ENCODE measurements around the gene GPS1. TPM values are rescaled to one million over a fixed set of nuclear protein-coding genes. Genes with fewer than 3 reads are reported as not detected.

The GPS1 gene
- total and polyA plus RNA-seq, 9 of the 15 experiments (the other 6 are each of a cell fraction or from before 2014, with no cell fraction given), result 3.1 to 167 (median 69.9) TPM

DNA sequence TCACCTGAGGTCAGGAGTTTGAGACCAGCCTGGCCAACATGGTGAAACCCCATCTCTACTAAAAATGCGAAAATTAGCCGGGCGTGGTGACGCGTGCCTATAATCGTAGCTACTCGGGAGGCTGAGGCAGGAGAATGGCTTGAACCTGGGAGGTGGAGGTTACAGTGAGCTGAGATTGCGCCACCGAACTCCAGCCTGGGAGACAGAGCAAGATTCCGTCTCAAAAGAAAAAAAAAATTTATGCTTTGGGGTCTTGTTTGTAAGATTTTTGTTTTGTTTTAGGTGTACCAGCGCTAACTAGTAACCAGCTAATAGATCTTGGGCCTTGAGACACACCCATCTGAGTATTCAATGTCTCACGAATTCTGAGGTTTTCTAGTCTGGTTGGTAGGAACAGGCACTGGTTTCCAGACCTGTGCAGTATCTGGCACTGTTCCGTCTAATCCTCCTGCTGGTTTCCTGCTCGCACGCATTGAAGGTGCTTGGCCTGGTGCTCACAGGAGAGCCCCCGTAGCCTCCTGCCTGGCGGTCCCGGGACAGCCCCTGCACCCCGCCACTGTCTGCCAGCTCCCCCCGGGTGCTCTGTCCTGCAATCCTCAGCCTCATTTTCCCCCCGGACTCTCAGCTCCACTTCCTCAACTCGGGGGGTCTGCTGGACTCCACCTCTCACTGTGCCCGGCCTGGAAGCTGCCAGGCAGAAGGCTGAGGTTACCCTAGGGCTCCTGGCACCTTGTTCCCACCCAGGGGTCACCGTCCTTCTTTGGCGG, 24.5 kb downstream of the GPS1 start (continued):
- TF ChIP-seq, protein P1, sequence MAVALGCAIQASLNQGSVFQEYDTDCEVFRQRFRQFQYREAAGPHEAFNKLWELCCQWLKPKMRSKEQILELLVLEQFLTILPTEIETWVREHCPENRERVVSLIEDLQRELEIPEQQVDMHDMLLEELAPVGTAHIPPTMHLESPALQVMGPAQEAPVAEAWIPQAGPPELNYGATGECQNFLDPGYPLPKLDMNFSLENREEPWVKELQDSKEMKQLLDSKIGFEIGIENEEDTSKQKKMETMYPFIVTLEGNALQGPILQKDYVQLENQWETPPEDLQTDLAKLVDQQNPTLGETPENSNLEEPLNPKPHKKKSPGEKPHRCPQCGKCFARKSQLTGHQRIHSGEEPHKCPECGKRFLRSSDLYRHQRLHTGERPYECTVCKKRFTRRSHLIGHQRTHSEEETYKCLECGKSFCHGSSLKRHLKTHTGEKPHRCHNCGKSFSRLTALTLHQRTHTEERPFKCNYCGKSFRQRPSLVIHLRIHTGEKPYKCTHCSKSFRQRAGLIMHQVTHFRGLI (CRISPR knock-in tag; IDR thresholded peaks at IDR 0.05), result no peak
- TF ChIP-seq ZNF165 (CRISPR knock-in tag; IDR thresholded peaks at IDR 0.05; ENCODE audit: borderline replicate concordance), result no peak
- TF ChIP-seq RFX7 (CRISPR knock-in tag; IDR thresholded peaks at IDR 0.05), result no peak
- TF ChIP-seq, protein P2, sequence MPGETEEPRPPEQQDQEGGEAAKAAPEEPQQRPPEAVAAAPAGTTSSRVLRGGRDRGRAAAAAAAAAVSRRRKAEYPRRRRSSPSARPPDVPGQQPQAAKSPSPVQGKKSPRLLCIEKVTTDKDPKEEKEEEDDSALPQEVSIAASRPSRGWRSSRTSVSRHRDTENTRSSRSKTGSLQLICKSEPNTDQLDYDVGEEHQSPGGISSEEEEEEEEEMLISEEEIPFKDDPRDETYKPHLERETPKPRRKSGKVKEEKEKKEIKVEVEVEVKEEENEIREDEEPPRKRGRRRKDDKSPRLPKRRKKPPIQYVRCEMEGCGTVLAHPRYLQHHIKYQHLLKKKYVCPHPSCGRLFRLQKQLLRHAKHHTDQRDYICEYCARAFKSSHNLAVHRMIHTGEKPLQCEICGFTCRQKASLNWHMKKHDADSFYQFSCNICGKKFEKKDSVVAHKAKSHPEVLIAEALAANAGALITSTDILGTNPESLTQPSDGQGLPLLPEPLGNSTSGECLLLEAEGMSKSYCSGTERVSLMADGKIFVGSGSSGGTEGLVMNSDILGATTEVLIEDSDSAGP (CRISPR knock-in tag; IDR thresholded peaks at IDR 0.05), result no peak
- TF ChIP-seq ZNF282 (CRISPR knock-in tag; IDR thresholded peaks at IDR 0.05), result no peak
- TF ChIP-seq, protein P3, sequence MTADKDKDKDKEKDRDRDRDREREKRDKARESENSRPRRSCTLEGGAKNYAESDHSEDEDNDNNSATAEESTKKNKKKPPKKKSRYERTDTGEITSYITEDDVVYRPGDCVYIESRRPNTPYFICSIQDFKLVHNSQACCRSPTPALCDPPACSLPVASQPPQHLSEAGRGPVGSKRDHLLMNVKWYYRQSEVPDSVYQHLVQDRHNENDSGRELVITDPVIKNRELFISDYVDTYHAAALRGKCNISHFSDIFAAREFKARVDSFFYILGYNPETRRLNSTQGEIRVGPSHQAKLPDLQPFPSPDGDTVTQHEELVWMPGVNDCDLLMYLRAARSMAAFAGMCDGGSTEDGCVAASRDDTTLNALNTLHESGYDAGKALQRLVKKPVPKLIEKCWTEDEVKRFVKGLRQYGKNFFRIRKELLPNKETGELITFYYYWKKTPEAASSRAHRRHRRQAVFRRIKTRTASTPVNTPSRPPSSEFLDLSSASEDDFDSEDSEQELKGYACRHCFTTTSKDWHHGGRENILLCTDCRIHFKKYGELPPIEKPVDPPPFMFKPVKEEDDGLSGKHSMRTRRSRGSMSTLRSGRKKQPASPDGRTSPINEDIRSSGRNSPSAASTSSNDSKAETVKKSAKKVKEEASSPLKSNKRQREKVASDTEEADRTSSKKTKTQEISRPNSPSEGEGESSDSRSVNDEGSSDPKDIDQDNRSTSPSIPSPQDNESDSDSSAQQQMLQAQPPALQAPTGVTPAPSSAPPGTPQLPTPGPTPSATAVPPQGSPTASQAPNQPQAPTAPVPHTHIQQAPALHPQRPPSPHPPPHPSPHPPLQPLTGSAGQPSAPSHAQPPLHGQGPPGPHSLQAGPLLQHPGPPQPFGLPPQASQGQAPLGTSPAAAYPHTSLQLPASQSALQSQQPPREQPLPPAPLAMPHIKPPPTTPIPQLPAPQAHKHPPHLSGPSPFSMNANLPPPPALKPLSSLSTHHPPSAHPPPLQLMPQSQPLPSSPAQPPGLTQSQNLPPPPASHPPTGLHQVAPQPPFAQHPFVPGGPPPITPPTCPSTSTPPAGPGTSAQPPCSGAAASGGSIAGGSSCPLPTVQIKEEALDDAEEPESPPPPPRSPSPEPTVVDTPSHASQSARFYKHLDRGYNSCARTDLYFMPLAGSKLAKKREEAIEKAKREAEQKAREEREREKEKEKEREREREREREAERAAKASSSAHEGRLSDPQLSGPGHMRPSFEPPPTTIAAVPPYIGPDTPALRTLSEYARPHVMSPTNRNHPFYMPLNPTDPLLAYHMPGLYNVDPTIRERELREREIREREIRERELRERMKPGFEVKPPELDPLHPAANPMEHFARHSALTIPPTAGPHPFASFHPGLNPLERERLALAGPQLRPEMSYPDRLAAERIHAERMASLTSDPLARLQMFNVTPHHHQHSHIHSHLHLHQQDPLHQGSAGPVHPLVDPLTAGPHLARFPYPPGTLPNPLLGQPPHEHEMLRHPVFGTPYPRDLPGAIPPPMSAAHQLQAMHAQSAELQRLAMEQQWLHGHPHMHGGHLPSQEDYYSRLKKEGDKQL (CRISPR knock-in tag; IDR thresholded peaks at IDR 0.05; ENCODE audit: borderline replicate concordance), result no peak
- TF ChIP-seq, protein P4, sequence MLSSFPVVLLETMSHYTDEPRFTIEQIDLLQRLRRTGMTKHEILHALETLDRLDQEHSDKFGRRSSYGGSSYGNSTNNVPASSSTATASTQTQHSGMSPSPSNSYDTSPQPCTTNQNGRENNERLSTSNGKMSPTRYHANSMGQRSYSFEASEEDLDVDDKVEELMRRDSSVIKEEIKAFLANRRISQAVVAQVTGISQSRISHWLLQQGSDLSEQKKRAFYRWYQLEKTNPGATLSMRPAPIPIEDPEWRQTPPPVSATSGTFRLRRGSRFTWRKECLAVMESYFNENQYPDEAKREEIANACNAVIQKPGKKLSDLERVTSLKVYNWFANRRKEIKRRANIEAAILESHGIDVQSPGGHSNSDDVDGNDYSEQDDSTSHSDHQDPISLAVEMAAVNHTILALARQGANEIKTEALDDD (IDR thresholded peaks at IDR 0.05), result peak; percentile 35; the same call in 1 of the 2 replicates
- TF ChIP-seq ZFP30 (CRISPR knock-in tag; IDR thresholded peaks at IDR 0.05; ENCODE audit: borderline replicate concordance), result no peak
- no peak for TF ChIP-seq FOXA1 (IDR thresholded peaks at IDR 0.05; ENCODE audit: borderline replicate concordance)
- TF ChIP-seq TGIF2 (CRISPR knock-in tag; IDR thresholded peaks at IDR 0.05), result no peak
- no peak for TF ChIP-seq RBFOX2 (IDR thresholded peaks at IDR 0.05; ENCODE audit: low read depth, low read length)
- TF ChIP-seq NFE2L1 (tag; IDR thresholded peaks at IDR 0.05; ENCODE audit: borderline replicate concordance, low read depth), result no peak
- TF ChIP-seq, protein P5, sequence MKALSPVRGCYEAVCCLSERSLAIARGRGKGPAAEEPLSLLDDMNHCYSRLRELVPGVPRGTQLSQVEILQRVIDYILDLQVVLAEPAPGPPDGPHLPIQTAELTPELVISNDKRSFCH (CRISPR knock-in tag; IDR thresholded peaks at IDR 0.05), result no peak
- TF ChIP-seq, protein P5 (tag; IDR thresholded peaks at IDR 0.05), result no peak
- TF ChIP-seq ZNF217 (CRISPR knock-in tag; IDR thresholded peaks at IDR 0.05), result no peak
- TF ChIP-seq, protein P6, sequence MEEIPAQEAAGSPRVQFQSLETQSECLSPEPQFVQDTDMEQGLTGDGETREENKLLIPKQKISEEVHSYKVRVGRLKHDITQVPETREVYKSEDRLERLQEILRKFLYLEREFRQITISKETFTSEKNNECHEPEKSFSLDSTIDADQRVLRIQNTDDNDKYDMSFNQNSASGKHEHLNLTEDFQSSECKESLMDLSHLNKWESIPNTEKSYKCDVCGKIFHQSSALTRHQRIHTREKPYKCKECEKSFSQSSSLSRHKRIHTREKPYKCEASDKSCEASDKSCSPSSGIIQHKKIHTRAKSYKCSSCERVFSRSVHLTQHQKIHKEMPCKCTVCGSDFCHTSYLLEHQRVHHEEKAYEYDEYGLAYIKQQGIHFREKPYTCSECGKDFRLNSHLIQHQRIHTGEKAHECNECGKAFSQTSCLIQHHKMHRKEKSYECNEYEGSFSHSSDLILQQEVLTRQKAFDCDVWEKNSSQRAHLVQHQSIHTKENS (CRISPR knock-in tag; IDR thresholded peaks at IDR 0.05), result no peak

Measured in K562 (cell line).